Measurements from ENCODE around the gene VBP1.

DNA sequence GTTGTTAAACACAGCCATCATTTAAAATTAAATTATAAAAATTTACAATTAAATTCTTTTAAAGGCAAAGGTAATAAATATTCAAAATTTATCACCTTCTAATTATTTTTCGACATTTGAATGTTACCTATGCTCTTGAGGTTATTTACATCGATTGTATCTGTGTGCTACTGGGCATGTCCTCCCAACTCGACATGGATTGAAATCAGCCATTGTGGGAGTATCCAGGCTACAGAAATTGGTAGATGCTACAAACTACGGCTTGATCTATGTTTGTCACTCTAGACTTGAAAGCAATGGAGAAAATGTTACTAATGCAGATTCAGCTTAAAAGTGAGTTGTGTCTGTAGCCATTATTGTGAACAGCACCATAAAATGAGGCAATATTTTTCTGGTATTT lies 2.5 kb upstream of the VBP1 start:
- TF ChIP-seq, protein P1, sequence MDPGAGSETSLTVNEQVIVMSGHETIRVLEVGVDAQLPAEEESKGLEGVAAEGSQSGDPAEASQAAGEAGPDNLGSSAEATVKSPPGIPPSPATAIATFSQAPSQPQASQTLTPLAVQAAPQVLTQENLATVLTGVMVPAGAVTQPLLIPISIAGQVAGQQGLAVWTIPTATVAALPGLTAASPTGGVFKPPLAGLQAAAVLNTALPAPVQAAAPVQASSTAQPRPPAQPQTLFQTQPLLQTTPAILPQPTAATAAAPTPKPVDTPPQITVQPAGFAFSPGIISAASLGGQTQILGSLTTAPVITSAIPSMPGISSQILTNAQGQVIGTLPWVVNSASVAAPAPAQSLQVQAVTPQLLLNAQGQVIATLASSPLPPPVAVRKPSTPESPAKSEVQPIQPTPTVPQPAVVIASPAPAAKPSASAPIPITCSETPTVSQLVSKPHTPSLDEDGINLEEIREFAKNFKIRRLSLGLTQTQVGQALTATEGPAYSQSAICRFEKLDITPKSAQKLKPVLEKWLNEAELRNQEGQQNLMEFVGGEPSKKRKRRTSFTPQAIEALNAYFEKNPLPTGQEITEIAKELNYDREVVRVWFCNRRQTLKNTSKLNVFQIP (CRISPR knock-in tag; IDR thresholded peaks at IDR 0.05; ENCODE audit: borderline replicate concordance, low read depth), result no peak
- TF ChIP-seq ZNF8 (CRISPR knock-in tag; IDR thresholded peaks at IDR 0.05), result no peak

Measured in SK-N-SH treated with all-trans-retinoic acid at 6 μM for 48 hours (cell line).